OCI-M1 (cell line): Measurements from ENCODE around the gene UBR4.

Source experiments
- DNase-seq: peaks from one replicate; lab custom pipeline; 2025; lab: John Stamatoyannopoulos, UW

Gene UBR4

GRCh38 chr1:19072285-19072981 is 137.6 kb downstream of the UBR4 start:
- no peak for DNase-seq

GRCh38 chr1:19071674-19072281 is 138.3 kb downstream of the UBR4 start:
- DNase-seq = no peak

DNA sequence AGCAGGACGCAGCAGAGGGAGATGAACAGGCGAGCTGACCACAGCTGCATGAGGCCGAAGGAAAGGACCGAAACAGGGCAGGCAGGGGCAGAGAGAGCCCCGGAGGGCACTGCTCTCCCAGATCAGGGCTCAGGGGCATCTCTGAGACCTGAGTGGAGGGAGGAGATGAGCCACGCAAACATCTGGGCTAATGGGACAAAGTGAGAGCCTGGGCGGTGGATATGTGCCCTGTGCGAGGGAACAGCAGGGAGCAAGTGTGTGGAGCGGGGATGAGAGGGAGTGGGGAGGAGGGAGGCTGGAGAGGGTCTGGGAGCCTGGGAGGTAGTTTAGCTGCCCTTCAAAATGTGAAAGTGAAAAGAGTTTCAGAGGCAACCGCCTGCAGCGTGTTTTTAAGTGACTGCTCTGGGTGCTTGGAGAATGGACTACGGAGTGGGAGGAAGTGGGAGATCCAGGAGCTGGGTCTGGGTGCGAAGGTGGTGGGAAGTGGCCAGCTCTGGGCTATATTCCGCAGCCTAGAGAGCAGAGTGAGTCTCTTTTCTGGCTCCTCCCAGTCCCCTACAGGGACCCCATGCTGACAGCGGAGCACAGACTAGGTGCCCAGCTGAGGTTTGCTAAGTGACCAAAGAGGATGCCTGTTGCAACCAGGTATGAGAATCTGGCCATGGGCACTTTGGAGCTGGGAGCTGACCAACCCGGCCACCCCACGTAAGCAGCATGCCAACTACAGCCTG is 139.0 kb downstream of the UBR4 start:
- no peak for DNase-seq

- no peak for DNase-seq
Observed at GRCh38 chr1:19070197-19070651, 139.8 kb downstream of the UBR4 start.

DNA sequence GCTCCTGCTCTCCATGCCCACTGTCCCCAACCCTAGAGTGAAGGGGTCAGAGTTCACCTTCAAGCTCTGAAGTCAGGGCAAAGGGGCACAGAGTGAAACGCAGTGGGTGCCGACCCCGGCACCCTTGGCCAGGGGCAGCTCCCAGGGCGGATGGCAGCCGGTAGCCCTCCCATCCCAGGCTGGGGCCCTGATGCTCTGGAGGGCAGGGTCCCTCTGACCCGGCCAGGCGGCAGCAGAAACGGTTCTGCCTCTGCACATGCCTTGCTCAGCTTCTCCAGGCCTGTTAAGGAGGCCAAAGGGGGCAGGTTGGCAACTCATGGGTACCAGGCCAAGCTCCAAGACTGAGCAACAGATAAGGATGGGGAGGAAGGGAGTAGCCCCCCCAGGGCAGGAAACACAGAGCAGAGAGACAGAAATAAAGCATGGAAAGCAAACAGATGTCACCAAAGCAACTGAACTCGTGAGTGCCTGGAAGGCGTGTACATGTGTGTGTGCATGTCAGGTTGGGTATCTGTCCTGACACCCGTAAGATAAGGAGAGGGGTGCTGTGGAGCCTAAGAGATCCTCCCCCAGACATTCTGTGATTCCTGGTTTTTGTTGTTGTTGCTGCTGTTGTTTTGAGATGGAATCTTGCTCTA is 141.3 kb downstream of the UBR4 start:
- peak; percentile 20 for DNase-seq

GRCh38 chr1:19067912-19068638 is 142.0 kb downstream of the UBR4 start:
- no peak for DNase-seq

DNA sequence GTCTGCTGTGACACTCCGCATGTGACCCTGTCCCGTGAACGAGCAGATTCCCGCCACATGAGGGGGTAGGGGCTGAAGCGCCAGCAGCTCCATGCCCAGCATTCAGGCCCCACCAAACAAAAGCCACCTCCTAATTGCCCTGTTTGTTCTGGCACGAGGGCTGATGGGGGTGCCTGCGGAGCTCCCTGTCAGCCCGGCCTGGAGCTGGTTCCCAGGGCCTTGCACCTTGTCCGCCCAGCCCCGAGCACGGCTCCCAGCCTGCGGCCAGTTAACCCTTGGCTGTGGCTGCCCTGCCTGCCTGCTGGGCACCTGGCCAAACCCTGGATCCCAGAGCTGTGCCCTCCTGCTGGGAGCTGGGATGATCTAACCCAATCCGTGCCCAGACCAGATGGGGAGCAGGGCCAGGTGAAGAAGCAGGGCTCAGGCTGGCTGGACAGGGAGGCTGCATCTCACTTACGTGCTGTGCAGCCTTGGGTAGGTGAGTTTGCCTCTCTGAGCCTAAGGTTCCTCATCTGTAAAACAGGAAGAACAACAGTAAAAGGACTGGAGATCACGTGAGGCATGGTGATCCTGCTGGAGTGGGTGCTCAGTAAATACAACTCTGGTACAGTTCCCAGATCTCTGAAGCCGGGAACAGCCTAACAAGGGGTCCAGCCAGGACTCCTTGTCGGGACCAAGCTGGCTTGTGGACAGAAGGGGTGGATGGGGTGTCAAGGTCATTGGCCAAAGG is 142.7 kb downstream of the UBR4 start:
- DNase-seq = no peak

DNA sequence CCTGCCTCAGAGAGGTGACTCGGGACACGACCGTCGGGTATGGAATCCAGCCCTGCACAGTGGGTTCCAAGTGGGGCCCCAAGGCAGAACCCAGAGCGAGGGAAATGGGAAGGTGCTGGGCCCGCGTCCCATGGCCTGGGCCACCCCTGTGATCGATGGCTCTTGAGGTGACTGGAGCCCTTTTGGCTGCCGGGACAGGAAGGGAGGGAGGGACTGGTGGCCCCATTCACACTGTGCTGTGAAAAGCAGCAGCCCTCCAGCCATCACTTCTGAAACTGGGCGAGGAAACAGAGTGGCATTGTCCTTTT is 143.2 kb downstream of the UBR4 start:
- DNase-seq = no peak

DNA sequence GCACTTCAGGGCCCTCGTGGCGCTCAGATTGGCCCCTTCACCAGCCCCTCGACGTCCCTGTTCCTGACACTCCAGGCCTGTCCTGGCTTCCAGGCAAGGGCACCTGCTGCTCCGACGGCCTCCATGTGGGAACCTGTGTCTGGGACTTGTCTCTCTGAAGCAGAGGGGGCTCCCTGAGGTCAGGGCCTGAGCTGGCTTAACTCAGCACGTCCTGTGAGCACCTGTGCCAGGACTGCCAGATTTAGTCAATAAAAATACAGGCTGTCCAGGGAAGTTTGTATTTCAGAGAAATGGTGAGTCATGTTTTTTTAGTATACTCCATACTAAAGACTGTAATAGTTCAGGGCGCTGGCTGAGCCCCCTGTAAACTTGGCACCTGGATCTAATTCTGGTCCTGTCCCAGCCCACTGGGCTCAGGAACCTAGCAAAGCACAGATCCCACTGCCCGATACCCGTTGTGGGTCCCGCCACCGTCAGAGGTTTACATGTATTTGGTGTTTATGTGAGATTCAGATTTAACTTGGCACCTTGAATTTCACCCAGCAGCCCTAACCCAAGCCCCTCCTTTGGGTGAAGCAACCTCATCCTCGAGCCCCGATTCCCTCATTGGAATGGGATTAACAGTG is 143.7 kb downstream of the UBR4 start:
- DNase-seq = no peak

DNA sequence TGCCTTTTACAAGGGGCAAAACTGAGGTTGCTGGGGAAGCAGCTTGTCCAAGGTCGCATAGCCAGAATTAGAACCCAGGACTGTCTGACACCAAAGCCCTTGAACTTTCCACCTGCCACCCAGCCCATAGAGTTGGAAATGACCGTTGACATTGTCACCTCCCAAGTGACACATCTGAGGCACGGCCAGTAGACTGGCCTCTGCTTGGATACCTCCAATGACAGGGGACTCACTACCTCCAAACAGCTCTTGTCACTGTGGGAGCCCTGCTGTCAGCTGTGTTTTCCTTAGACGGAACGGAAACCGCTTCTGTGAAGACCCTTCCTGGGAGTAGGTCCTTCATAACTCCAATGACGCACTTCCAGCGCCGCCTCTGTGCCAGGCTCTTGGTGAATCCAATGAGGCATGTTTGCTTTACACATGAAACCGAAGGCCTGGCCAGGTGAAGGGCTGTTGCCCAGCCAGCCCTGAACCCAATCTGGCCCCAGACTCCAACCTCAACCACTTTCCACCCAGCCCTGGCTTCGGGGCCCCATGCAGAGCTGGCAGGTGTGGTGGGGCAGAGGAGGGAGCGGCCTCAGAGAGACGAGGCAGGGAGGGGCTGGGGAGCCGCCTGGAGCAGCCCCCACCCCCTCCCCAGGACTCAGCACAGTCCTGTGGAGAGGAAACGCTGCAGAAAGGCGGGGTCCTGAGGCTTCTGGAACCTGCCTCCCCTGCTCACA is 144.4 kb downstream of the UBR4 start:
- no peak for DNase-seq

- no peak for DNase-seq
Observed at GRCh38 chr1:19064906-19065450, 145.1 kb downstream of the UBR4 start.

DNA sequence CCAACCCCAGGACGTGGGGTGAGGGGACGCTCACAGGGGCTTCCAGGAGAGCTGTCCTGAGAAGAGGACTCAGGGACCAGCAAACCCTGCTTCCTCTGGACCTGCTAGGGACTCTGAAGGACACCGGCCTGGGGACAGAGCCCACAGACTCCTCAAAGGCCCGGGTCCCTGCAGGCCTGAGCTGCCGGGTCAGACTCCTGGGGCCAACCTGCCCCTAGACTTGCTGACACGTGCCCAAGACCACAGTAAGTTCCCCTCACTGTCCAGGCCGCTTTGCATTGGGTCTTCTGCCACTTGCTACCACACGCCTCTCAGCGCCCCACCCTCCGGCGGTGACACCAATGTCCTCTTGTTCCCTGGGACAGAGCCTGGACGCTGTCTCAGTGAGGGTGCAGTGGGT is 146.9 kb downstream of the UBR4 start:
- no peak for DNase-seq

DNA sequence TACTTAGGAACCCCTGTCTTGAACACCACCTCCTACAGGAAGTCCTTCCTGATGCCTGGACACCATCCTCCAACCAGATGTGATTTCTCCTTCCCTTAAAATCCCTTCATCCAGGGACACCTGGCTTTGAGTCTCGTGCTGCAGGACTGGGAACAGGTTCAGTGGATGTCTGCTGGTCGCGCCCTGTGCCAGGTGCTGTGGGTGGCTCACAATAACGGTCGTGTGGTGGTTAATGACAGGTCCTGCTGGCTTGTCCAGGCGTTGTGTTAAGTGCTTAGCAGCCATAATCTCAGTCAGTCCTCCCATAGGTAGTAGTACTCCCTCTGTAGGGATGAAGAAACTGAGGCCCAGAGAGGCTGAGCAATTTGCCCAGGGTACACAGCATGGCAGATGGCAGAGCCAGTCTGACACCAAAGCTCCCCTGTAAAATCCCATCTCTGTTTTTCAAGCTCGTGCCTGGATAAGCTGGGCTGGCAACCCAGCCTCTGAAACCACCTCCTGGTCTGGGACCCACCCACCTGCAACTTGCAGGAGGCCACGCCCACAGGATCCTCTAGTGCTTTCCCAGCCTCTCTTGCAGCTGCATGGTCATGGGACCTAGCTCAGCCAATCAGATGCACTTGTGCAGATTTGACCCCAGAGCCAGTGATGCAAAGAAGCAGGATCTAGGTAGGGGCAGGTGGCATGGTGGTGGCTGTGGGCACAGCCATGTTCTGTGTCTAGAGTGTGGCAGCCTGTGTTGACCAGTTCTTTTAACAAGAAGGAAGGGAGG is 147.6 kb downstream of the UBR4 start:
- no peak for DNase-seq

GRCh38 chr1:19061798-19062197 is 148.3 kb downstream of the UBR4 start:
- DNase-seq = no peak

DNA sequence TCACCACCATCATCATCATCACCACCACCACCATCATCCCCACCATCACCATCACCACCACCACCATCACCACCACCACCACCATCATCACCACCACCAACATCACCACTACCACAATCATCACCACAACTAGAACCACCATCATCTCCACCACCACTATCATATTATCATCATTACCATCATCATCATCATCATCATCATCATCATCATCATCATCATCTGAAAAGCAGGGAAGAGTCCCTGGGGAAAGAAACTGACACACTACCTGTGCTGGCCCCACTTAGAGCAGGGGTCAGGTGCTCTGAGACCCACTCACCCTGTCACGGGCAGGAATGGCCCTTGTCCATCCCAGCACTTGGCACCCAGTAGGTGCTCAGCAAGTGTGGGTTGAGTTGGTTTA is 148.7 kb downstream of the UBR4 start:
- DNase-seq = no peak

DNA sequence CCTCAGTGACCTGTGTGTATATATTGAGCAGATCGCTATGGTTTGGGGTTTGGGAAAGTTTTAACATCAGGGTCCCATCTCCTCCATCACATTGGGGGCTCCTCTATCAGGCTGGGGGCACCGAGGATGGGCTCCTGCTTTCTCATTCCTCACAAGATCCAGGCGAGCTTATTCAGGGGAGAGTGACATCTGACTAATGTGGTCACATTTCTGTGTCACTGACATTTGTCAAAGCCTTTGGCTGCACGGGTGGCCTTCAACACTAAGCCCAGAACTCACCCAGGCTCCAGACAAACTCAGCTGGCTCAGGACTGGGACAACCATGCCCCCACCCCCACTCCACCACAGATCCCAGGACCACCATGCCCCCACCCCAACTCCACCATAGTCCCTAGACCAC is 150.3 kb downstream of the UBR4 start:
- no peak for DNase-seq

- DNase-seq = no peak
Observed at GRCh38 chr1:19058476-19058797, 151.6 kb downstream of the UBR4 start.

DNA sequence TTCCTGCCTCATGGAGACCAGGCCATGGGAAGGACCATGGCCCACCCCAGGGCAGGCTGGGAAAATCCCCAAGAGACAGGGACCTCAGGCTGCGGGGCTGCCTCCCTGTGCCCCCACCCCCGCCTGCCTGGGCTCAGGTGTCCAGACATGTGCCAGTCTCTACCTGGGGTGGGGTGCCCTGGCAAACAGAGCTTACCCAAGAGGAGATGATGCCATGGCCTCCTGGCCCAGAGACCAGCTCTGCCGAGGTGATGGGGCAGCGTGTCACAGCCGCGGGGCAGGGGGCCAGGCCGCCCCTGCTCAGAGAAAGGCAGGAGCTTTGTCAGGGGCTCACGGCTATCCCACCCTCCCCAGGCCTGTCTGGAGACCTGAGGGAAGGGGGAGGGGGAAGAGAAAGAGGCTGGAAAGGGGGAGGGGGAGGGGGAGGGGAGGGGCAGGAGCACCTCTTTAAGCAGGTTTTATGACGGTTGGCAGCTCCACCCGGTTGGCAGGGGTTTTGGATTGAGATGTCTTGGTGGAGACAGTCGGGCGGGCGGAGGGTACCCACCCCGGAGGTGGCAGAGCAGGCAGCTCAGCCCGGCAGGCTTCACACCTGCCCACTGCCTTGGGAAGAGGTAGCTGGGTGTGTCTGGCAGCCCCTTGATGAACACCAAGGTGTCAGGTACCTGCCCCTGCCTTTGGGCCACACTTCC is 152.1 kb downstream of the UBR4 start:
- DNase-seq = no peak
